ENCODE data around the gene CLP1. TPM values are rescaled to one million over a fixed set of nuclear protein-coding genes. Genes with fewer than 3 reads are reported as not detected.

The CLP1 gene
- total RNA-seq, 1 experiment from 2014 or later: 16.9 TPM

DNA sequence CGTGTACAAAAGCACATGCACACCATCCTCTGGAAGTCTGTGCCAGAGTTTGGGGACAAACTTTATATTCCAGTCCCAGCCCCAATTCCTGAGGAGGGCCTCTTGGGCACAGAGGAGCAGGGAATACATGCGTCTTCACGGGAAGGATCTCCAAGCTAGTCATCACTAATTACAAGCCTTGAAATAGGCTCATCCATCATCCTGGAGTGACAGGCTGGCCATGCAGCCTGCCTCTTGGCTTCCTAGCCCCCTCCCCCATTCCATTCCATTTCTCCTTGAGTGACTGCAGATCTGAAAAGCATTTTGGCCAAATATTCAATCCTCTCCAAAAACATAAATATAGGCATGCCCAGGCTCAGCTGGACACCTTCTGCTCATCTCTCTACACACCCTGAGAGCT, 35.3 kb upstream of the CLP1 start:
- Histone ChIP-seq H3K4me1 (ENCODE audit: low read length) (no peaks in the 10 kb centered on the region), H3K9me2 (replicated peaks; ENCODE audit: insufficient read depth, low read length) (no peaks in the 10 kb centered on the region), H3K9ac (ENCODE audit: low read length) (no peak overlapping the region), H3K27ac (ENCODE audit: low read length) (no peak overlapping the region), H4K20me1 (ENCODE audit: insufficient read depth, low read depth, low read length) (no peaks in the 10 kb centered on the region), H3K9me3 (ENCODE audit: low read length) (peaks cover 8% of the 10 kb centered on the region), H2AFZ (ENCODE audit: low read length) (no peak overlapping the region), H3K79me2 (ENCODE audit: low read length) (no peaks in the 10 kb centered on the region), H3K4me2 (ENCODE audit: low read depth, low read length, poor library complexity, severe bottlenecking) (no peak overlapping the region), H3K36me3 (ENCODE audit: insufficient read depth, low read length) (no peaks in the 10 kb centered on the region), H3K27me3 (ENCODE audit: low read length) (no peaks in the 10 kb centered on the region), H3K4me3 (ENCODE audit: low read length) (no peak overlapping the region)
- DNase-seq: no peak

DNA sequence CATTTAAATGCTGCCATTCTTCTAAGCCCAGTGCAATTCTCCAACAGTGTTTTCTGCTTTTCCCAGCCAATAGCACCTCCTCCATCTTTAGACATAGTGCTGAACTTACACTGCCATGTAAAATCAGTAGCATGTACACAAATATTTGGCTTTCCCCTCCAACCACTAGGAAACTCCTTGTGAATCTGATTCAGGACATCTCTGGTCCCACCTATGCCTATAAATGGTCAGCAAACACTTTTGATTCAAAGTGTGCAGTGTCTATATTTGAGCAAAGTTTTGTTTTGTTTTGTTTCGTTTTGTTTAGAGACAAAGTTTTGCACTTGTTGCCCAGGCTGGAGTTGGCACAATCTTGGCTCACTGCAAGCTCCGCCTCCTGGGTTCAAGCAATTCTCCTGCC, 32.7 kb upstream of the CLP1 start:
- H3K9ac ChIP-seq (ENCODE audit: low read length): no peak overlapping the region
- no peaks in the 10 kb centered on the region for H3K4me1 ChIP-seq (ENCODE audit: low read length)
- no peaks in the 10 kb centered on the region for H3K27me3 ChIP-seq (ENCODE audit: low read length)
- no peak overlapping the region for H3K4me3 ChIP-seq (ENCODE audit: low read length)
- no peaks in the 10 kb centered on the region for H3K36me3 ChIP-seq (ENCODE audit: insufficient read depth, low read length)
- H4K20me1 ChIP-seq (ENCODE audit: insufficient read depth, low read depth, low read length): no peaks in the 10 kb centered on the region
- no peak for DNase-seq
- no peak overlapping the region for H3K4me2 ChIP-seq (ENCODE audit: low read depth, low read length, poor library complexity, severe bottlenecking)
- no peaks in the 10 kb centered on the region for H3K9me2 ChIP-seq (replicated peaks; ENCODE audit: insufficient read depth, low read length)
- peaks cover 6% of the 10 kb centered on the region for H3K9me3 ChIP-seq (ENCODE audit: low read length)
- no peak overlapping the region for H3K27ac ChIP-seq (ENCODE audit: low read length)
- no peak overlapping the region for H2AFZ ChIP-seq (ENCODE audit: low read length)
- no peaks in the 10 kb centered on the region for H3K79me2 ChIP-seq (ENCODE audit: low read length)

DNA sequence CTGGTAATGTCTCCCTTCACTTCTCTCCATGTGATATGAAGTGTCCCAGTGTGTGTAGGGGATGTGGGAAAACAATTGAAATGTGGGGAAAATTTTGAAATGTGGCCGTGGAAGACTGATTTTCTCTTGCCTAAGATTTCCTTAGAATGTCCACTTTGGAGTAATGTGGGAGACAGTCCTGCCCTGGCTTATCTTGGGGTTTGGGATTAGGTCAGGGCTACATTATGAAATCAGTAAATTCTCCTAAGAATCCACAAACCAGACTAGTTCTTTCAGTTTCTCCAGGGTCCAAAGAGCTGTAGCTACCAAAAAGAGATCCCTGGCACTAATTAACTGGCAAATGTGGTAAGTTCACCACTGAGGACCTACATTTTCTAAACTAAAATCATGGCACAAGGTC, 30.7 kb upstream of the CLP1 start:
- Histone ChIP-seq H3K36me3 (ENCODE audit: insufficient read depth, low read length) (no peaks in the 10 kb centered on the region), H3K9me2 (replicated peaks; ENCODE audit: insufficient read depth, low read length) (no peaks in the 10 kb centered on the region), H3K4me3 (ENCODE audit: low read length) (no peak overlapping the region), H3K9me3 (ENCODE audit: low read length) (no peaks in the 10 kb centered on the region), H3K4me1 (ENCODE audit: low read length) (no peaks in the 10 kb centered on the region), H2AFZ (ENCODE audit: low read length) (no peak overlapping the region), H3K9ac (ENCODE audit: low read length) (no peak overlapping the region), H3K79me2 (ENCODE audit: low read length) (no peaks in the 10 kb centered on the region), H3K27me3 (ENCODE audit: low read length) (no peaks in the 10 kb centered on the region), H4K20me1 (ENCODE audit: insufficient read depth, low read depth, low read length) (no peaks in the 10 kb centered on the region), H3K4me2 (ENCODE audit: low read depth, low read length, poor library complexity, severe bottlenecking) (no peak overlapping the region), H3K27ac (ENCODE audit: low read length) (no peak overlapping the region)
- DNase-seq: no peak

DNA sequence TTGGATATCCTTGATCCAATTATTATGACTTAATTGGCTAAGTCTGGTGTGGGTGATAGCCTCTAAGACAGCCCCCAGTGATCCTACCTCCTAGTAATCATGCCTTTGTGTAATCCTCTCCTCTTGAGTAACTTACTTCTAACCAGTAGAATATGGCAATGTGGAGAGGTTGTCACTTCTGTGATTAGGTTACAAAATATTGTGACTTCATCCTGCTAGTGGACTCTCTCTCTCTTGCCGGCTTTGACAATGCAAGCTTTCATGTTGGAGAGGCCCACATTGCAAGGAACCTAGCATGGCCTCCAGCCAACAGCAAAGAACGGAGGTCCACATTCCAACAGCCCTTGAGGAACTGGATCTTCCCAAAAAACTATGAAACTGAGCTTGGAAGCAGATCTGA, 27.4 kb upstream of the CLP1 start:
- no peaks in the 10 kb centered on the region for H3K9me3 ChIP-seq (ENCODE audit: low read length)
- no peaks in the 10 kb centered on the region for H3K4me1 ChIP-seq (ENCODE audit: low read length)
- no peak overlapping the region for H3K9ac ChIP-seq (ENCODE audit: low read length)
- no peak overlapping the region for H3K27ac ChIP-seq (ENCODE audit: low read length)
- H3K27me3 ChIP-seq (ENCODE audit: low read length): no peaks in the 10 kb centered on the region
- H3K4me2 ChIP-seq (ENCODE audit: low read depth, low read length, poor library complexity, severe bottlenecking): no peak overlapping the region
- H2AFZ ChIP-seq (ENCODE audit: low read length): no peak overlapping the region
- no peak overlapping the region for H3K4me3 ChIP-seq (ENCODE audit: low read length)
- no peaks in the 10 kb centered on the region for H4K20me1 ChIP-seq (ENCODE audit: insufficient read depth, low read depth, low read length)
- H3K79me2 ChIP-seq (ENCODE audit: low read length): no peaks in the 10 kb centered on the region
- no peaks in the 10 kb centered on the region for H3K36me3 ChIP-seq (ENCODE audit: insufficient read depth, low read length)
- H3K9me2 ChIP-seq (replicated peaks; ENCODE audit: insufficient read depth, low read length): no peaks in the 10 kb centered on the region
- DNase-seq: no peak

DNA sequence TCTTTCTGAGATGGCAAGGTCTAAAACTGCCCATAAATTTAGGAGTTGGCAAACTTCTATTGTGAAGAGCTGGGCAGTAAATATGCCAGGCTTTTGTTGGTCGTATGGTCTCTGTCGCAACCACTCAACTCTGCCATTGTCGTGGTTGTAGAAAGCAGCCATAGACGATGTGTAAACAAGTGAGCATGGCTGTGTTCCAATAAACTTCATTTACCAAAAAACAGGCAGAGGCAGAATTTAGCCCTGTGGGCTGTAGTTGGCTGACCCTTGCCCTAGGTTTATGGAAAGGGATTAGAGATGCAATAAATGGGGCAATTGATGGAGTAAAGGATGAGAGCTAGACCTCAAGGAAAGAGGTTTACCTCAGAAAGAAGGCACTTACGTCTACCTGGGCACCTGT, 25.4 kb upstream of the CLP1 start:
- Histone ChIP-seq H3K36me3 (ENCODE audit: insufficient read depth, low read length) (no peaks in the 10 kb centered on the region), H3K4me3 (ENCODE audit: low read length) (no peak overlapping the region), H3K9me3 (ENCODE audit: low read length) (no peaks in the 10 kb centered on the region), H3K27ac (ENCODE audit: low read length) (no peak overlapping the region), H4K20me1 (ENCODE audit: insufficient read depth, low read depth, low read length) (no peaks in the 10 kb centered on the region), H3K9ac (ENCODE audit: low read length) (no peak overlapping the region), H3K4me1 (ENCODE audit: low read length) (no peaks in the 10 kb centered on the region), H3K79me2 (ENCODE audit: low read length) (no peaks in the 10 kb centered on the region), H3K27me3 (ENCODE audit: low read length) (no peaks in the 10 kb centered on the region), H3K9me2 (replicated peaks; ENCODE audit: insufficient read depth, low read length) (no peaks in the 10 kb centered on the region), H3K4me2 (ENCODE audit: low read depth, low read length, poor library complexity, severe bottlenecking) (no peak overlapping the region), H2AFZ (ENCODE audit: low read length) (no peak overlapping the region)
- no peak for DNase-seq

DNA sequence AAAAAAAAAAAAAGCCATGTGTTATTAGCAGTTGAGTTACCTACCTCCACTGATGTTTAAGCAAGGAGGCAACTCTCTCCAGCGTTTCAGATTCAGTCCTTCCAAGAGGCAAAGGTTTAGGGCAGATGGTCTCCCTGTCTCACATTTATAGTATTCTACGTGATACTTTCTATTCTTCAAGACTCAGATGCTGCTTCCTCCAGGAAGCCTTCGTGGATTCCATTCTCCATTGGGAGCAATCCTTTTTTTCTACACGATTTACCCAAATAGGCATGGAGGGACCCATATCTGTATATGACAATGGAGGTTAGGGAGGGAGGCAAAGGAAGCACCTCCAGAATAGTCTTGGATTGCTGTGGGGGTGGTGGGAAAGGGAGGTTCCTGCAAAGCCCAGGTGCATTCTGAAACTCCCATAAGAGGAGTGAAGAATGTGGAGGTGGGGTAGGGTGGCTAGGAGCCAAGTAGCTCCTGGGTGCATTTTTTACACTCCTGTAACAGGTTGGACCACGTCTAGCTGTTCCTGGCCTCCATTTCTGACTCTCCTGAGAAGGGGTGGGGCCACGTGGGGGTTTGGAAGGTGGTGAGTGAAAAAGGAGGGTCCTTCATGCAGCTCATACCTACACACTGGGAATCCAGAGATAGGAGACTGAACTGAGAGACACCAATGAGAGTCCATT, 24.0 kb upstream of the CLP1 start:
- Histone ChIP-seq H3K27ac (ENCODE audit: low read length) (no peak overlapping the region), H3K27me3 (ENCODE audit: low read length) (no peaks in the 10 kb centered on the region), H3K9ac (ENCODE audit: low read length) (no peak overlapping the region), H3K4me2 (ENCODE audit: low read depth, low read length, poor library complexity, severe bottlenecking) (no peak overlapping the region), H3K9me2 (replicated peaks; ENCODE audit: insufficient read depth, low read length) (no peaks in the 10 kb centered on the region), H3K79me2 (ENCODE audit: low read length) (no peaks in the 10 kb centered on the region), H4K20me1 (ENCODE audit: insufficient read depth, low read depth, low read length) (no peaks in the 10 kb centered on the region), H2AFZ (ENCODE audit: low read length) (no peak overlapping the region), H3K4me1 (ENCODE audit: low read length) (no peaks in the 10 kb centered on the region), H3K4me3 (ENCODE audit: low read length) (no peak overlapping the region), H3K9me3 (ENCODE audit: low read length) (no peaks in the 10 kb centered on the region), H3K36me3 (ENCODE audit: insufficient read depth, low read length) (no peaks in the 10 kb centered on the region)
- DNase-seq: no peak

DNA sequence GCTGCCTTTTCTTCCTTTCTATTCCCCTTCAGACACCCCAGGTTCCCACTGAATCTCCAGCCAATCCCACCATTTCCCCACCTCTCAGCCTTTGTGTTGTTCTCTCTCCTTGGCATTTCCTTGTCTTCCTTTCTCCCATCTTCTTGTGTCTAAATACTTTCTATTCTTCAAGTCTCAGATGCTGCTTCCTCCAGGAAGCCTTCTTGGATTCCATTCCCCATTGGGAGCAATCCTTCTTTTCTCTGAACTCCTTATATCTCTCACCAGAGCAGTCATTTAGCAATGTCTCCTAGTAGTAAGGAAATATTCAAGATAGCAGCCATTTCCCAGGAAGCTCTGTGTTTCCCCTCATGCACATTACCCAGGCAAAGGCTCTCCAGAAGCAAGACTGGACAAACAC, 23.3 kb upstream of the CLP1 start:
- no peaks in the 10 kb centered on the region for H4K20me1 ChIP-seq (ENCODE audit: insufficient read depth, low read depth, low read length)
- H3K9me2 ChIP-seq (replicated peaks; ENCODE audit: insufficient read depth, low read length): no peaks in the 10 kb centered on the region
- no peak overlapping the region for H3K4me3 ChIP-seq (ENCODE audit: low read length)
- H3K9me3 ChIP-seq (ENCODE audit: low read length): no peaks in the 10 kb centered on the region
- H3K27me3 ChIP-seq (ENCODE audit: low read length): no peaks in the 10 kb centered on the region
- no peaks in the 10 kb centered on the region for H3K4me1 ChIP-seq (ENCODE audit: low read length)
- no peak for DNase-seq
- no peak overlapping the region for H3K9ac ChIP-seq (ENCODE audit: low read length)
- no peak overlapping the region for H3K27ac ChIP-seq (ENCODE audit: low read length)
- no peaks in the 10 kb centered on the region for H3K36me3 ChIP-seq (ENCODE audit: insufficient read depth, low read length)
- no peak overlapping the region for H3K4me2 ChIP-seq (ENCODE audit: low read depth, low read length, poor library complexity, severe bottlenecking)
- H2AFZ ChIP-seq (ENCODE audit: low read length): no peak overlapping the region
- no peaks in the 10 kb centered on the region for H3K79me2 ChIP-seq (ENCODE audit: low read length)

DNA sequence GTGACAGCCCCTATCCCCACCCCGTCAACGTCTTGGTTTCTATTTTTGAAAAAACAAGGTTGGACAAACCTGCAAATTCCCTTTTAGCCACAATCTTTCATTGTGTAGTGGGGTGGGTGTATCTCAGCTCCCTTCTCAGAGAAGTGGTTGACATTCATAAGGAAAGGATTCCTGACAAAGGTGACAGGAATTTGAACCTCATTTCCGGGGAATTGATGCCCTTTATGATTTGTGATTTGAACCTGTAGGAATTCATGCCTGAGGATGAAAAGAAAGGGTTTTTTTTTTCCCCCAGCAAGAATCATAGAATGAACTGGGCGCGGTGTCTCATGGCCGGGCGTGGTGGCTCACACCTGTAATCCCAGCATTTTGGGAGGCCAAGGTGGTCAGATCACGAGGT, 22.3 kb upstream of the CLP1 start:
- Histone ChIP-seq H3K4me2 (ENCODE audit: low read depth, low read length, poor library complexity, severe bottlenecking) (no peak overlapping the region), H3K4me1 (ENCODE audit: low read length) (peaks cover 3% of the 10 kb centered on the region; the same call in 1 of the 2 replicates), H3K27ac (ENCODE audit: low read length) (no peak overlapping the region), H3K27me3 (ENCODE audit: low read length) (no peaks in the 10 kb centered on the region), H3K79me2 (ENCODE audit: low read length) (no peaks in the 10 kb centered on the region), H3K9me2 (replicated peaks; ENCODE audit: insufficient read depth, low read length) (no peaks in the 10 kb centered on the region), H3K36me3 (ENCODE audit: insufficient read depth, low read length) (no peaks in the 10 kb centered on the region), H2AFZ (ENCODE audit: low read length) (no peak overlapping the region), H3K4me3 (ENCODE audit: low read length) (no peak overlapping the region), H3K9ac (ENCODE audit: low read length) (no peak overlapping the region), H4K20me1 (ENCODE audit: insufficient read depth, low read depth, low read length) (no peaks in the 10 kb centered on the region), H3K9me3 (ENCODE audit: low read length) (no peaks in the 10 kb centered on the region)
- no peak for DNase-seq

DNA sequence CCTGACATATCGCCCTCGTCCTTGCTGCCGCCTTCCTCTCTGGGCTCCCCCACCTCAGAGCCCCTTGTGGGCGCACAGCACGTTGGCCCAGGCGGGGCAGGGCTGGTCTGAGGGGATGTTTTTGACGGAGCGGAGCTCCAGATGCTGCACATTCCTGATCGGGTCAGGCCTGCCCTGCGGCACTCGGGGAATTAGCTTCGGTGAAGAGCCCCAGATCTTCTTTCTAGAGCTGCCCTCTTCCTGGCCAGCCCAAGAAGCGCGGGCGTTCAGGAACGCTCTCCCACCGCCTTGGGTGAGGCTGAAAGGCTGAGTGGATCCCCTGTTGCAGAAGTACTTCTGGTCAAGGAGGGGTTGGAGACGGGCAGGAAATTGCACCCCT, 19.9 kb upstream of the CLP1 start:
- Histone ChIP-seq H4K20me1 (ENCODE audit: insufficient read depth, low read depth, low read length) (no peaks in the 10 kb centered on the region), H3K4me1 (ENCODE audit: low read length) (peaks cover 10% of the 10 kb centered on the region), H3K27me3 (ENCODE audit: low read length) (no peaks in the 10 kb centered on the region), H3K79me2 (ENCODE audit: low read length) (no peaks in the 10 kb centered on the region), H3K9ac (ENCODE audit: low read length) (no peak overlapping the region), H3K27ac (ENCODE audit: low read length) (no peak overlapping the region), H3K9me3 (ENCODE audit: low read length) (no peaks in the 10 kb centered on the region), H2AFZ (ENCODE audit: low read length) (no peak overlapping the region), H3K4me2 (ENCODE audit: low read depth, low read length, poor library complexity, severe bottlenecking) (no peak overlapping the region), H3K9me2 (replicated peaks; ENCODE audit: insufficient read depth, low read length) (no peaks in the 10 kb centered on the region), H3K4me3 (ENCODE audit: low read length) (no peak overlapping the region), H3K36me3 (ENCODE audit: insufficient read depth, low read length) (no peaks in the 10 kb centered on the region)
- DNase-seq: no peak

Measured in Karpas-422 (cell line).